Small intestine (tissue), 7 donors: ENCODE measurements around the gene FKBP8. TPM values are rescaled to one million over a fixed set of nuclear protein-coding genes. Genes with fewer than 3 reads are reported as not detected.

Experiments used
- DNase-seq, 2 donors: peaks; one replicate each; pipeline versions ENCODE4 v3.0.0 to v3.0.0-alpha.2; 2013
- FAIRE-seq: peaks from 2 replicates; lab custom pipeline; 2012; peaks lifted over from hg19 to GRCh38; lab: Jason Lieb, UNC
- H3K27ac ChIP-seq, 3 donors: one replicate each; pipeline ENCODE4 v1.5.1; 2013; ENCODE audit warnings: low read length in 2 of 3, mild to moderate bottlenecking in 2 of 3, control low read depth in 1 of 3, inconsistent platforms in 1 of 3, low read depth in 1 of 3, moderate library complexity in 1 of 3
- H3K27me3 ChIP-seq, 3 donors: one replicate each; pipeline ENCODE4 v1.6.1; 2013; ENCODE audit warnings: low read length in 3 of 3, inconsistent platforms in 1 of 3; ENCODE audit not compliant: control insufficient read depth in 3 of 3, insufficient read depth in 3 of 3
- H3K36me3 ChIP-seq, 3 donors: one replicate each; pipeline ENCODE4 v1.6.1; 2013; ENCODE audit warnings: low read length in 3 of 3, inconsistent platforms in 1 of 3, low read depth in 1 of 3, mild to moderate bottlenecking in 1 of 3, moderate library complexity in 1 of 3; ENCODE audit not compliant: control insufficient read depth in 3 of 3, insufficient read depth in 2 of 3
- H3K4me1 ChIP-seq, 3 donors: one replicate each; pipeline ENCODE4 v1.6.1; 2013; ENCODE audit warnings: low read length in 2 of 3, inconsistent platforms in 1 of 3, low read depth in 1 of 3, mild to moderate bottlenecking in 1 of 3, moderate library complexity in 1 of 3; ENCODE audit not compliant: control insufficient read depth in 3 of 3, insufficient read depth in 2 of 3
- H3K4me3 ChIP-seq, 3 donors: one replicate each; pipeline ENCODE4 v1.5.1; 2013; ENCODE audit warnings: low read length in 3 of 3, control low read depth in 1 of 3, inconsistent platforms in 1 of 3, low read depth in 1 of 3, mild to moderate bottlenecking in 1 of 3, moderate library complexity in 1 of 3
- H3K9me3 ChIP-seq, 2 donors: one replicate each; pipeline ENCODE4 v1.6.1; 2013; ENCODE audit warnings: low read depth in 1 of 2, low read length in 1 of 2; ENCODE audit not compliant: control insufficient read depth in 2 of 2, insufficient read depth in 1 of 2
- WGBS, 3 donors: extraction: QIAGEN DNeasy Blood & Tissue Kit; methylation state at CpG; one replicate each; pipeline ENCODE4 v1.1.7; 2013; 5-methylcytosine and 5-hydroxymethylcytosine counted together
- polyA plus RNA-seq, 4 donors: library from polyadenylated mRNA; stranded (reverse) in 3 of 4; unstranded in 1 of 4; fragments of 200-250 nt in 3 of 4; fragments of 120-200 nt in 1 of 4; gene quantifications; one replicate each; pipeline versions ENCODE4 v1.2.1 to v1.2.3, GENCODE V29; 2013
- donor health status: healthy with polysubstance abuse.
- donor health status: control.
- donor health status: control.
- donor health status: Bipolar disorder and iron deficiency.
- donor health status: healthy.

The FKBP8 gene
- polyA plus RNA-seq, 4 donors = 144 to 189 (median 180) TPM

GRCh38 chr19:18504886-18505610, 38.3 kb downstream of the FKBP8 start:
- FAIRE-seq (no peak), DNase-seq (peak in 1 of 2 donors; percentile 57)
- H3K27ac ChIP-seq = peak overlapping the region; percentile 85 to 90 (median 86)
- peak overlapping the region in 1 of 3 donors; percentile 13 for H3K4me3 ChIP-seq
- 27 to 63% (median 30%) methylated on average over 8 of the region's 8 CpGs for WGBS, 3 donors
- H3K27me3 ChIP-seq = no peaks in the 10 kb centered on the region
- H3K36me3 ChIP-seq = peaks cover 0 to 46% (median 0%) of the 10 kb centered on the region in 3 donors
- no peaks in the 10 kb centered on the region for H3K9me3 ChIP-seq
- peaks cover 47 to 67% (median 59%) of the 10 kb centered on the region in 3 donors for H3K4me1 ChIP-seq

GRCh38 chr19:18503971-18504885, 39.1 kb downstream of the FKBP8 start:
- Histone ChIP-seq H3K4me3 (peak overlapping the region in 1 of 3 donors; percentile 13), H3K4me1 (peaks cover 47 to 66% (median 59%) of the 10 kb centered on the region in 3 donors), H3K27me3 (no peaks in the 10 kb centered on the region), H3K9me3 (no peaks in the 10 kb centered on the region), H3K27ac (peak overlapping the region; percentile 85 to 90 (median 86)), H3K36me3 (peaks cover 0 to 48% (median 0%) of the 10 kb centered on the region in 3 donors)
- FAIRE-seq = no peak
- WGBS, 3 donors = 21 to 48% (median 39%) methylated on average over 20 of the region's 20 CpGs
- peak; percentile 90 to 92 for DNase-seq

- peaks cover 0 to 48% (median 0%) of the 10 kb centered on the region in 3 donors for H3K36me3 ChIP-seq
- H3K9me3 ChIP-seq = no peaks in the 10 kb centered on the region
- 42 to 57% (median 48%) methylated on average over 15 of the region's 15 CpGs for WGBS, 3 donors
- no peak overlapping the region for H3K4me3 ChIP-seq
- no peak for FAIRE-seq
- H3K27me3 ChIP-seq = no peaks in the 10 kb centered on the region
- peak in 1 of 2 donors; percentile 25 for DNase-seq
- peaks cover 45 to 58% (median 55%) of the 10 kb centered on the region in 3 donors for H3K4me1 ChIP-seq
- H3K27ac ChIP-seq = peak overlapping the region; percentile 85 to 90 (median 86)
Measured at GRCh38 chr19:18503337-18503970, 39.9 kb downstream of the FKBP8 start.

- Histone ChIP-seq H3K27ac (peak overlapping the region in 2 of 3 donors; percentile 85 to 86), H3K36me3 (peaks cover 0 to 46% (median 0%) of the 10 kb centered on the region in 3 donors), H3K27me3 (no peaks in the 10 kb centered on the region), H3K9me3 (no peaks in the 10 kb centered on the region), H3K4me1 (peaks cover 41 to 52% (median 48%) of the 10 kb centered on the region in 3 donors), H3K4me3 (no peak overlapping the region)
- FAIRE-seq (no peak), DNase-seq (no peak)
- WGBS, 3 donors = 54 to 58% (median 54%) methylated on average over 17 of the region's 17 CpGs
Measured at GRCh38 chr19:18502638-18503294, 40.6 kb downstream of the FKBP8 start.

- FAIRE-seq = no peak
- Histone ChIP-seq H3K27ac (peak overlapping the region in 1 of 3 donors; percentile 24), H3K36me3 (peaks cover 0 to 41% (median 0%) of the 10 kb centered on the region in 3 donors), H3K27me3 (no peaks in the 10 kb centered on the region), H3K4me3 (no peak overlapping the region), H3K4me1 (peaks cover 36 to 47% (median 43%) of the 10 kb centered on the region in 3 donors), H3K9me3 (no peaks in the 10 kb centered on the region)
- WGBS, 3 donors = 71 to 85% (median 80%) methylated on average over 7 of the region's 7 CpGs
- no peak for DNase-seq
Measured at GRCh38 chr19:18502246-18502637, 41.1 kb downstream of the FKBP8 start.

- FAIRE-seq (no peak), DNase-seq (no peak)
- 51 to 80% (median 72%) methylated on average over 8 to 9 of the region's 9 CpGs for WGBS, 3 donors
- peaks cover 0 to 37% (median 0%) of the 10 kb centered on the region in 3 donors for H3K36me3 ChIP-seq
- H3K27ac ChIP-seq = peak overlapping the region in 1 of 3 donors; percentile 24
- H3K9me3 ChIP-seq = no peaks in the 10 kb centered on the region
- no peak overlapping the region for H3K4me3 ChIP-seq
- peaks cover 32 to 43% (median 39%) of the 10 kb centered on the region in 3 donors for H3K4me1 ChIP-seq
- H3K27me3 ChIP-seq = no peaks in the 10 kb centered on the region
Measured at GRCh38 chr19:18501832-18502231, 41.5 kb downstream of the FKBP8 start.

GRCh38 chr19:18501351-18501750, 42.0 kb downstream of the FKBP8 start:
- Histone ChIP-seq H3K27ac (peak overlapping the region in 1 of 3 donors; percentile 24), H3K9me3 (no peaks in the 10 kb centered on the region), H3K36me3 (peaks cover 0 to 34% (median 0%) of the 10 kb centered on the region in 3 donors), H3K27me3 (no peaks in the 10 kb centered on the region), H3K4me1 (peaks cover 29 to 41% (median 37%) of the 10 kb centered on the region in 3 donors), H3K4me3 (no peak overlapping the region)
- no peak for DNase-seq
- FAIRE-seq = no peak
- 80 to 93% (median 93%) methylated on average over 11 to 13 of the region's 13 CpGs for WGBS, 3 donors
